ENCODE measurements around the gene ADARB2. TPM values are rescaled to one million over a fixed set of nuclear protein-coding genes. Genes with fewer than 3 reads are reported as not detected.

The ADARB2 gene
- polyA plus RNA-seq, 3 donors: not detected

GRCh38 chr10:1591045-1591444 lies 146.3 kb downstream of the ADARB2 start:
- no peak overlapping the region for H2AFZ ChIP-seq (ENCODE audit: insufficient read depth, low read depth, low read length, poor library complexity, severe bottlenecking)
- no peak overlapping the region for H3K4me2 ChIP-seq (replicated peaks; ENCODE audit: extremely low read depth, low read length, poor library complexity, severe bottlenecking)
- H3K79me2 ChIP-seq (ENCODE audit: insufficient read depth, low read length): no peaks in the 10 kb centered on the region
- peaks cover 0 to 8% of the 10 kb centered on the region in 2 donors for H3K9me3 ChIP-seq (replicated peaks in 1 of 2; ENCODE audit: control insufficient read depth in 1 of 2, insufficient read depth in 1 of 2, low read length in 2 of 2)
- TF ChIP-seq CTCF (IDR thresholded peaks at IDR 0.05): no peak
- H3K9ac ChIP-seq (ENCODE audit: insufficient read depth, low read length, poor library complexity, severe bottlenecking): no peak overlapping the region
- Mint-ChIP-seq H3K9me3 (peaks cover 4 to 11% (median 8%) of the 10 kb centered on the region in 7 donors), H3K36me3 (no peaks in the 10 kb centered on the region), H3K27me3 (ENCODE audit: low read depth in 3 of 3) (peaks cover 0 to 12% (median 2%) of the 10 kb centered on the region in 3 donors), H3K4me3 (no peak overlapping the region), H3K27ac (no peak overlapping the region), H3K4me1 (no peaks in the 10 kb centered on the region)
- no peaks in the 10 kb centered on the region for H3K36me3 ChIP-seq (replicated peaks in 1 of 2; ENCODE audit: control insufficient read depth in 1 of 2, insufficient read depth in 2 of 2, low read length in 2 of 2)
- H4K20me1 ChIP-seq (ENCODE audit: insufficient read depth, low read length): no peaks in the 10 kb centered on the region
- H3K27me3 ChIP-seq (ENCODE audit: control insufficient read depth in 2 of 2, insufficient read depth in 2 of 2, low read length in 2 of 2): no peaks in the 10 kb centered on the region
- WGBS (ENCODE audit: insufficient coverage): no CpG with 5 or more reads among the region's 12 CpGs
- H3K27ac ChIP-seq (ENCODE audit: low read depth in 1 of 2, low read length in 2 of 2): no peak overlapping the region
- no peaks in the 10 kb centered on the region for H3K4me1 ChIP-seq (ENCODE audit: control insufficient read depth in 1 of 2, insufficient read depth in 2 of 2, low read length in 2 of 2)
- intact Hi-C loops (cut with micrococcal nuclease): no loop called here
- no peak for DNase-seq
- H3K4me3 ChIP-seq (replicated peaks in 1 of 3; ENCODE audit: low read depth in 2 of 3, low read length in 3 of 3): no peak overlapping the region

- H3K9me3 Mint-ChIP-seq: peaks cover 4 to 16% (median 9%) of the 10 kb centered on the region in 7 donors
- DNase-seq: no peak
- Histone ChIP-seq H3K4me1 (ENCODE audit: control insufficient read depth in 1 of 2, insufficient read depth in 2 of 2, low read length in 2 of 2) (no peaks in the 10 kb centered on the region), H3K36me3 (replicated peaks in 1 of 2; ENCODE audit: control insufficient read depth in 1 of 2, insufficient read depth in 2 of 2, low read length in 2 of 2) (no peaks in the 10 kb centered on the region), H3K79me2 (ENCODE audit: insufficient read depth, low read length) (no peaks in the 10 kb centered on the region), H3K4me3 (replicated peaks in 1 of 3; ENCODE audit: low read depth in 2 of 3, low read length in 3 of 3) (no peak overlapping the region), H3K9me3 (replicated peaks in 1 of 2; ENCODE audit: control insufficient read depth in 1 of 2, insufficient read depth in 1 of 2, low read length in 2 of 2) (peaks cover 0 to 8% of the 10 kb centered on the region in 2 donors), H3K9ac (ENCODE audit: insufficient read depth, low read length, poor library complexity, severe bottlenecking) (no peak overlapping the region), H3K27me3 (ENCODE audit: control insufficient read depth in 2 of 2, insufficient read depth in 2 of 2, low read length in 2 of 2) (no peaks in the 10 kb centered on the region), H3K4me2 (replicated peaks; ENCODE audit: extremely low read depth, low read length, poor library complexity, severe bottlenecking) (no peak overlapping the region), H4K20me1 (ENCODE audit: insufficient read depth, low read length) (no peaks in the 10 kb centered on the region), H3K27ac (ENCODE audit: low read depth in 1 of 2, low read length in 2 of 2) (no peak overlapping the region), H2AFZ (ENCODE audit: insufficient read depth, low read depth, low read length, poor library complexity, severe bottlenecking) (no peak overlapping the region)
- no peak for TF ChIP-seq CTCF (IDR thresholded peaks at IDR 0.05)
- WGBS (ENCODE audit: insufficient coverage): 93% methylated on average over 16 of the region's 17 CpGs
- intact Hi-C loops (cut with micrococcal nuclease): no loop called here
- H3K4me1 Mint-ChIP-seq: no peaks in the 10 kb centered on the region
- H3K27me3 Mint-ChIP-seq (ENCODE audit: low read depth in 3 of 3): peaks cover 0 to 12% (median 2%) of the 10 kb centered on the region in 3 donors
- H3K4me3 Mint-ChIP-seq: no peak overlapping the region
- H3K36me3 Mint-ChIP-seq: no peaks in the 10 kb centered on the region
- no peak overlapping the region for H3K27ac Mint-ChIP-seq
Measured at GRCh38 chr10:1589257-1589656, 148.1 kb downstream of the ADARB2 start.
